ENCODE data around the gene SHC4.

- TF ChIP-seq CTCF (IDR thresholded peaks at IDR 0.05; ENCODE audit: poor library complexity, severe bottlenecking) (no peak), RAD21 (conservative IDR thresholded peaks at IDR 0.05) (no peak), EZH2 (IDR thresholded peaks at IDR 0.05; ENCODE audit: borderline replicate concordance, insufficient read depth, low read length, poor library complexity, severe bottlenecking) (no peak)
These were observed 4.3 kb upstream of the SHC4 start for GRCh38 chr15:48968066-48968465.
